ENCODE measurements around the gene ADAT3.

The ADAT3 gene

DNA sequence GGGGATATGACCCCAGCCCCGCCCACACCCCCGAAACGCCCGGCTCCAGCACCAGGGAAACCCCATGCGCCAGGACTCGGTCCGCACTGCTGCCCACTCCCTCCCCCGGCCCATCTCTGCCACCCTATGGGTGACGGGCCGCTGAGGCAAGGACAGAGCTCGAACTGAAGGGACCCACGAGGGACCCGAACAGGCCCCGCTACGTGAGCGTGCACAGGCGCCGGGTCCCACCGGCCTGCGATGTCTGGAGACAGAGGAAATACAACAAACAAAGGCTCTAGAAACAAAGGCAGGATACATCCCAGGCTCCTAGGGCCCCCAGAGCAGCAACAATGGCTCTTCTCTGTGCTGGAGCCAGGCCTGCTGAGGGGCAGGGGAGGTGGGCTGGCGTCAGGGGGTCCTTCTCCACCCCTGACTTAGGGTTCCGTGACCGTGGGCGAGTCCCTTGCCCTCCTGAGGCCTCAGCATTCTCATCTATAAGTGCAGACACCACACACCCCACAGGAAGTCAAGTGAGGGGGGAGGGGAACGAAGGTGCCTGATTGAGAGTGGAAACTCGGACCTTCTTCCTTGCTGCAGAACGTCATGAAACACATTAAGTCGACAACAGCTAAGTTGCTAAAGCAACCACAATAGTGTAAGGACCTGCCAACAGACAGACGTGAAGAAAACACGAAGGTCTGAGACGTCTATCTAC lies 23.0 kb upstream of the ADAT3 start:
- H3K9me3 ChIP-seq: no peaks in the 10 kb centered on the region
- peak overlapping the region; percentile 87 for H3K27ac ChIP-seq
- peaks cover 20% of the 10 kb centered on the region for H3K36me3 ChIP-seq
- TF ChIP-seq CTCF (IDR thresholded peaks at IDR 0.05): no peak
- H3K4me3 ChIP-seq (ENCODE audit: low read depth in 1 of 2, low read length in 1 of 2): no peak overlapping the region
- no peaks in the 10 kb centered on the region for H3K27me3 ChIP-seq
- H3K4me1 ChIP-seq (ENCODE audit: control insufficient read depth in 1 of 2, insufficient read depth in 1 of 2, low read depth in 1 of 2, low read length in 1 of 2): peaks cover 29 to 34% of the 10 kb centered on the region in 2 experiments

GRCh38 chr19:1882786-1883692 lies 22.2 kb upstream of the ADAT3 start:
- H3K9me3 ChIP-seq: no peaks in the 10 kb centered on the region
- H3K36me3 ChIP-seq: peaks cover 20% of the 10 kb centered on the region
- H3K27ac ChIP-seq: peak overlapping the region; percentile 87
- H3K4me3 ChIP-seq (ENCODE audit: low read depth in 1 of 2, low read length in 1 of 2): peak overlapping the region in 1 of 2 experiments; percentile 89
- H3K27me3 ChIP-seq: no peaks in the 10 kb centered on the region
- peaks cover 29 to 34% of the 10 kb centered on the region in 2 experiments for H3K4me1 ChIP-seq (ENCODE audit: control insufficient read depth in 1 of 2, insufficient read depth in 1 of 2, low read depth in 1 of 2, low read length in 1 of 2)
- no peak for TF ChIP-seq CTCF (IDR thresholded peaks at IDR 0.05)

- Histone ChIP-seq H3K27ac (peak overlapping the region; percentile 87), H3K4me1 (ENCODE audit: control insufficient read depth in 1 of 2, insufficient read depth in 1 of 2, low read depth in 1 of 2, low read length in 1 of 2) (peaks cover 29 to 34% of the 10 kb centered on the region in 2 experiments), H3K4me3 (ENCODE audit: low read depth in 1 of 2, low read length in 1 of 2) (peak overlapping the region; percentile 70 to 89), H3K27me3 (no peaks in the 10 kb centered on the region), H3K36me3 (peaks cover 16% of the 10 kb centered on the region), H3K9me3 (no peaks in the 10 kb centered on the region)
- no peak for TF ChIP-seq CTCF (IDR thresholded peaks at IDR 0.05)
These were observed 21.4 kb upstream of the ADAT3 start for GRCh38 chr19:1883784-1884183.

GRCh38 chr19:1884291-1884718 lies 20.9 kb upstream of the ADAT3 start:
- peaks cover 13% of the 10 kb centered on the region for H3K36me3 ChIP-seq
- no peaks in the 10 kb centered on the region for H3K27me3 ChIP-seq
- no peak for TF ChIP-seq CTCF (IDR thresholded peaks at IDR 0.05)
- peak overlapping the region; percentile 70 to 89 for H3K4me3 ChIP-seq (ENCODE audit: low read depth in 1 of 2, low read length in 1 of 2)
- H3K9me3 ChIP-seq: no peaks in the 10 kb centered on the region
- peaks cover 29 to 34% of the 10 kb centered on the region in 2 experiments for H3K4me1 ChIP-seq (ENCODE audit: control insufficient read depth in 1 of 2, insufficient read depth in 1 of 2, low read depth in 1 of 2, low read length in 1 of 2)
- H3K27ac ChIP-seq: peak overlapping the region; percentile 87

DNA sequence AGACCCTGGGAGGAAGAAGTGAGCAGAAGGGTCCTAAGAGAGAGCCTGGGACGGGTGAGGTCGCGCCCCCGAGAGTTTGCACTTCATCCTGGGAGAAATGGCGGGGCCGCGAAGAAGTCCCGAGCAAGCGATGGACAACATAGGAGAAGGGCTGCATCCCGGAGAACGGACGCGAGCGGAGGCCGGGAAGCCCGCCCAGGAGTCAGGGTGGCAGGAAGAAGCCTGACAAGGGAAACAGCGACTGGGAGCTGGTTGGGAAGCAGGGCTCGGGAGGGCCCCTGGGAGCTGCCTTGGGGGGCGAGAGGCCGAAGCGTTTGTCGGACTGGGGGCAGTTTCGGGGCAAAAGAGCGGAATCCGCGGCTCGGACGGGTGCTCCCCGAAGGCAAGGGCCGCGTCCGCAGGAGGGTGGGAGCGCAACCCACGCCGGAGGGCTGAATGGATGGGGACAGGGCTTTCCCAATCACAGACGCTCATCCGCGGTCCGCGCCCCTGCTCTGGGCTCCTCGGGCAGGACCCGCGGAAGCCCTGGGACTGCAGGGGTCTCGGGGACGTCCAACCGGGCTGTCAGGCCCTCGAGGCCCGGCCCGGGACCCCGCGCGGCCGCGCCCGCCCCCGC lies 20.4 kb upstream of the ADAT3 start:
- Histone ChIP-seq H3K4me3 (ENCODE audit: low read depth in 1 of 2, low read length in 1 of 2) (peak overlapping the region; percentile 70 to 89), H3K36me3 (peaks cover 12% of the 10 kb centered on the region), H3K9me3 (no peaks in the 10 kb centered on the region), H3K27ac (peak overlapping the region; percentile 87), H3K4me1 (ENCODE audit: control insufficient read depth in 1 of 2, insufficient read depth in 1 of 2, low read depth in 1 of 2, low read length in 1 of 2) (peaks cover 29 to 34% of the 10 kb centered on the region in 2 experiments), H3K27me3 (no peaks in the 10 kb centered on the region)
- no peak for TF ChIP-seq CTCF (IDR thresholded peaks at IDR 0.05)
